K562 (cell line): ENCODE measurements around the gene CBX8. TPM values are rescaled to one million over a fixed set of nuclear protein-coding genes. Genes with fewer than 3 reads are reported as not detected.

Experiments used
- ATAC-seq: fragments of 200-7000 bp; cut with Tn5 transposase; 3 replicates; pipeline ENCODE4 v1.9.1; 2020; ENCODE audit warnings: moderate library complexity
- BruUV-seq: library from RNA; stranded (reverse); fragments of 400-500 nt; replicated peaks from 2 replicates; lab custom pipeline; 2021; lab: Mats Ljungman, UMichigan
- CTCF ChIA-PET: fragments of 300-600 bp; formaldehyde crosslinking; extraction: SDS; loops from one replicate; lab custom pipeline; 2021; ENCODE audit warnings: low intra/inter-chr PET ratio; lab: Yijun Ruan, JAX
- POLR2A ChIA-PET: fragments of 300-600, 350-650 bp; sonication (Branson Sonifier 250); formaldehyde crosslinking; extraction: SDS; loops from one replicate; lab custom pipeline; 2021; ENCODE audit warnings: antibody characterized with exemption, inconsistent platforms; lab: Yijun Ruan, JAX
- DNase-seq, 4 experiments: peaks; one replicate each; pipeline versions ENCODE4 v3.0.0 to v3.0.0-alpha.2; 2011 to 2018; ENCODE audit warnings: low spot score in 3 of 4, mixed read lengths in 3 of 4; ENCODE audit errors: extremely low read depth in 1 of 4
- FAIRE-seq: peaks from 2 replicates; lab custom pipeline; 2011; peaks lifted over from hg19 to GRCh38; lab: Jason Lieb, UNC
- H2AFZ ChIP-seq: 2 replicates; pipeline ENCODE4 v1.6.0; 2011; ENCODE audit warnings: low read depth, low read length, control low read depth, inconsistent platforms
- H3K27ac ChIP-seq: fragments of 200-600 bp; 3 replicates; pipeline ENCODE4 v1.8.0; 2011; ENCODE audit warnings: low read depth, mild to moderate bottlenecking, control low read depth, inconsistent platforms, low read length, moderate library complexity, mixed read lengths; ENCODE audit errors: extremely low read depth
- H3K27me3 ChIP-seq, 2 experiments: fragments of 300-600 bp in 1 of 2; 2 replicates in 1 of 2; 3 replicates in 1 of 2; pipeline versions ENCODE4 v1.6.0 to v1.8.0; 2011; ENCODE audit warnings: inconsistent platforms in 2 of 2, low read length in 2 of 2, mild to moderate bottlenecking in 1 of 2, mixed read lengths in 1 of 2, moderate library complexity in 1 of 2; ENCODE audit not compliant: control insufficient read depth in 2 of 2, insufficient read depth in 2 of 2
- H3K36me3 ChIP-seq: fragments of 300-600 bp; 3 replicates; pipeline ENCODE4 v1.8.0; 2011; ENCODE audit warnings: mild to moderate bottlenecking, low read length, inconsistent platforms; ENCODE audit not compliant: control insufficient read depth, insufficient read depth
- H3K4me1 ChIP-seq, 2 experiments: fragments of 200-600 bp in 1 of 2; replicated peaks in 1 of 2; 2 replicates in 1 of 2; 3 replicates in 1 of 2; pipeline versions ENCODE4 v1.5.1 to v1.8.0; 2011; ENCODE audit warnings: inconsistent platforms in 2 of 2, low read length in 2 of 2, mild to moderate bottlenecking in 1 of 2, mixed read lengths in 1 of 2, moderate library complexity in 1 of 2; ENCODE audit not compliant: control insufficient read depth in 2 of 2, insufficient read depth in 2 of 2
- H3K4me2 ChIP-seq: 2 replicates; pipeline ENCODE4 v1.6.1; 2011; ENCODE audit warnings: low read length, control low read depth, inconsistent platforms, mixed read lengths; ENCODE audit not compliant: insufficient read depth
- H3K4me3 ChIP-seq: fragments of 200-600 bp; sonication (generic), shearing (Covaris generic); 2 replicates; pipeline ENCODE4 v1.5.1; 2016; ENCODE audit warnings: control low read depth, inconsistent platforms
- H3K79me2 ChIP-seq: fragments of 200-600 bp; 3 replicates; pipeline ENCODE4 v1.8.0; 2011; ENCODE audit warnings: low read length, inconsistent platforms; ENCODE audit not compliant: control insufficient read depth, insufficient read depth
- H3K9ac ChIP-seq, 2 experiments: 2 replicates each; pipeline versions ENCODE4 v1.6.0 to v1.6.1; 2011; ENCODE audit warnings: low read depth in 2 of 2, low read length in 2 of 2, control low read depth in 1 of 2, inconsistent platforms in 1 of 2, mild to moderate bottlenecking in 1 of 2, mixed read lengths in 1 of 2; ENCODE audit not compliant: insufficient read depth in 1 of 2
- H3K9me1 ChIP-seq: one replicate; pipeline ENCODE4 v1.6.0; 2011; ENCODE audit warnings: inconsistent platforms, mild to moderate bottlenecking, low read length, moderate library complexity; ENCODE audit not compliant: control insufficient read depth, insufficient read depth
- H3K9me3 ChIP-seq: replicated peaks from 2 replicates; pipeline ENCODE4 v1.5.1; 2011; ENCODE audit warnings: low read depth, low read length, inconsistent platforms; ENCODE audit not compliant: control insufficient read depth, insufficient read depth
- H4K20me1 ChIP-seq: replicated peaks from 2 replicates; pipeline ENCODE4 v1.6.1; 2011; ENCODE audit warnings: low read length, inconsistent platforms, mixed read lengths; ENCODE audit not compliant: control insufficient read depth, insufficient read depth
- AFF4 ChIP-seq: sonication (generic); formaldehyde crosslinking; IDR thresholded peaks from 2 replicates; pipeline ENCODE4 v1.8.0; 2023; ENCODE audit warnings: mild to moderate bottlenecking, missing genetic modification reagents
- BCOR ChIP-seq: fragments of 450-650 bp; IDR thresholded peaks from 2 replicates; pipeline ENCODE4 v1.6.1; 2016
- JUN ChIP-seq, 2 experiments: sonication (generic) in 1 of 2; formaldehyde crosslinking in 1 of 2; IDR thresholded peaks; 2 replicates each; pipeline versions ENCODE4 v1.6.1 to v1.8.0; 2012 to 2022; ENCODE audit warnings: borderline replicate concordance in 2 of 2, mild to moderate bottlenecking in 2 of 2, improper control_type of control experiment in 1 of 2, low read depth in 1 of 2, low read length in 1 of 2, missing genetic modification reagents in 1 of 2
- KLF13 ChIP-seq: fragments of 450-650 bp; IDR thresholded peaks from 2 replicates; pipeline ENCODE4 v1.6.1; 2016; ENCODE audit warnings: missing genetic modification characterization, low read depth, mild to moderate bottlenecking, missing compliant biosample characterization, moderate library complexity, borderline replicate concordance
- MED1 ChIP-seq: sonication (generic); formaldehyde crosslinking; IDR thresholded peaks from 2 replicates; pipeline ENCODE4 v1.8.1; 2023; ENCODE audit warnings: missing genetic modification reagents, borderline replicate concordance
- PKNOX1 ChIP-seq: fragments of 450-650 bp; IDR thresholded peaks from 2 replicates; pipeline ENCODE4 v1.6.1; 2016
- TCF7L2 ChIP-seq: fragments of 150-350 bp; IDR thresholded peaks from 2 replicates; pipeline ENCODE4 v1.6.1; 2016; ENCODE audit warnings: low read depth, mild to moderate bottlenecking, low read length, moderate library complexity
- ZKSCAN1 ChIP-seq: fragments of 150-350 bp; IDR thresholded peaks from 2 replicates; pipeline ENCODE4 v1.6.1; 2016; ENCODE audit warnings: low read depth, low read length
- WGBS: fragments of 100-300 bp; shearing (Covaris generic); methylation state at CpG from one replicate; pipeline ENCODE4 v1.1.6; 2016; ENCODE audit warnings: low coverage, mixed read lengths; ENCODE audit not compliant: insufficient coverage; ENCODE audit errors: missing lambda C conversion rate; 5-methylcytosine and 5-hydroxymethylcytosine counted together
- in situ Hi-C: fragments of 300-500 bp; cut with MboI; formaldehyde crosslinking; loops from 4 replicates; pipeline ENCODE4 v1.15.0; 2018; ENCODE audit warnings: inconsistent platforms, mixed read lengths
- intact Hi-C: fragments of 100-400 bp; cut with micrococcal nuclease; formaldehyde crosslinking; loops from 2 replicates; pipeline ENCODE4 v1.14.2; 2022
- polyA plus RNA-seq, 8 experiments: library from polyadenylated mRNA; depleted of rRNA in 4 of 8; stranded (reverse) in 5 of 8; unstranded in 3 of 8; fragments of >200 nt; fragmentation: Nextera tagmentation in 2 of 8; fragmentation: Illumina TruSeq in 1 of 8; extraction: Ambion mirVana in 2 of 8; extraction: Trizol in 1 of 8; gene quantifications; 2 replicates each; pipeline versions ENCODE4 v1.2.1 to v1.2.3, GENCODE V29; 2011 to 2014; ENCODE audit warnings: inconsistent platforms in 1 of 8, missing spikeins in 1 of 8
- total RNA-seq, 7 experiments: library from RNA; depleted of rRNA in 6 of 7; stranded (reverse); fragments of >200 nt in 6 of 7; fragmentation: Illumina TruSeq in 2 of 7; extraction: Trizol in 2 of 7; gene quantifications; 2 replicates each; pipeline versions ENCODE4 v1.2.1 to v1.2.3, GENCODE V29; 2011 to 2021; ENCODE audit warnings: low replicate concordance in 1 of 7

The CBX8 gene
- total and polyA plus RNA-seq, 9 of the 15 experiments (the other 6 are each of a cell fraction or from before 2014, with no cell fraction given) = 0.08 to 11.9 (median 2.6) TPM

GRCh38 chr17:79836510-79836971 is 39.7 kb upstream of the CBX8 start (continued):
- TF ChIP-seq AFF4 (peak; percentile 51; the same call in 1 of the 2 replicates), ZKSCAN1 (no peak)

GRCh38 chr17:79835953-79836509 is 39.2 kb upstream of the CBX8 start:
- Histone ChIP-seq H2AFZ (no peak overlapping the region), H3K9me3 (no peaks in the 10 kb centered on the region), H3K27me3 (no peaks in the 10 kb centered on the region), H4K20me1 (peaks cover 21% of the 10 kb centered on the region), H3K9me1 (peaks cover 4% of the 10 kb centered on the region), H3K4me3 (peak overlapping the region; percentile 74), H3K9ac (peak overlapping the region; percentile 68 to 95), H3K4me2 (peak overlapping the region; percentile 88), H3K27ac (peak overlapping the region; percentile 77), H3K4me1 (peaks cover 40 to 87% of the 10 kb centered on the region in 2 experiments), H3K36me3 (peaks cover 38% of the 10 kb centered on the region; the same call in 1 of the 3 replicates), H3K79me2 (peaks cover 73% of the 10 kb centered on the region)
- in situ Hi-C loops (loop anchor here (5.0 kb wide), 1 partner anchor 34 kb away; no protein-coding TSS in a partner anchor), intact Hi-C loops (loop anchor here (5.0 to 10.0 kb wide), 2 partner anchors 39 to 91 kb away; partner anchors contain the start of gene CBX8)
- peak; percentile 47 to 99 (median 68) for DNase-seq
- ChIA-PET CTCF (interaction anchor here (0.6 to 2.2 kb wide), 4 partner anchors 29 to 94 kb away, joined by 4 to 18 read pairs (median 5); no protein-coding TSS in a partner anchor), POLR2A (interaction anchor here (0.6 to 17.8 kb wide), 29 partner anchors 7 to 1559 kb away, joined by 3 to 386 read pairs (median 4); partner anchors contain the start of genes BAHCC1 and CBX8)
- peak; percentile 59 for ATAC-seq
- BruUV-seq = no TSS peak
- FAIRE-seq = peak; percentile 98
- under 1% methylated on average over 22 of the region's 24 CpGs for WGBS
- TF ChIP-seq KLF13 (tag) (peak; percentile 66; the same call in 1 of the 2 replicates), BCOR (0 out of 2 replicates have a peak, but pooled peaks have one; percentile 24), MED1 (CRISPR knock-in tag) (no peak), JUN (IDR thresholded peaks at IDR 0.05; ENCODE audit: borderline replicate concordance, low read depth, low read length) (peak; percentile 76; the same call in 1 of the 2 replicates), JUN (CRISPR knock-in tag; IDR thresholded peaks at IDR 0.05; ENCODE audit: borderline replicate concordance) (0 out of 2 replicates have a peak, but pooled peaks have one; percentile 58), PKNOX1 (peak; percentile 38; the same call in 1 of the 2 replicates), TCF7L2 (no peak)
